HG02973 (cell line): ENCODE results near the gene SLC45A1.
"Not testable (repeated sequence)": the region's sequence is repeated elsewhere in the genome, so short reads cannot be mapped to it uniquely, and the experiment has no call there.

Experiments
- ATAC-seq: cut with Tn5 transposase; IDR thresholded peaks from one replicate; pipeline ENCODE4 v1.9.1; 2021; ENCODE audit warnings: moderate library complexity; ENCODE audit not compliant: unreplicated experiment

Gene SLC45A1

GRCh38 chr1:8365661-8366362, 47.9 kb downstream of the SLC45A1 start:
- ATAC-seq, result no peak

GRCh38 chr1:8367571-8368194, 49.8 kb downstream of the SLC45A1 start:
- no peak for ATAC-seq

GRCh38 chr1:8368956-8369639, 51.2 kb downstream of the SLC45A1 start:
- no peak for ATAC-seq

GRCh38 chr1:8370046-8370881, 52.4 kb downstream of the SLC45A1 start:
- no peak for ATAC-seq

- no peak for ATAC-seq
Measured at GRCh38 chr1:8370905-8371315, 53.0 kb downstream of the SLC45A1 start.

- no peak for ATAC-seq
Measured at GRCh38 chr1:8371372-8371991, 53.6 kb downstream of the SLC45A1 start.

- no peak for ATAC-seq
Measured at GRCh38 chr1:8373125-8373524, 55.2 kb downstream of the SLC45A1 start.

- ATAC-seq, result no peak
Measured at GRCh38 chr1:8373581-8374241, 55.8 kb downstream of the SLC45A1 start.

- ATAC-seq, result no peak
Measured at GRCh38 chr1:8374356-8374755, 56.4 kb downstream of the SLC45A1 start.

- no peak for ATAC-seq
Measured at GRCh38 chr1:8374812-8375211, 56.9 kb downstream of the SLC45A1 start.

- ATAC-seq, result no peak
Measured at GRCh38 chr1:8376358-8376840, 58.5 kb downstream of the SLC45A1 start.

- ATAC-seq, result no peak
Measured at GRCh38 chr1:8377271-8377981, 59.5 kb downstream of the SLC45A1 start.

- no peak for ATAC-seq
Measured at GRCh38 chr1:8378178-8378577, 60.3 kb downstream of the SLC45A1 start.

GRCh38 chr1:8378981-8379470, 61.1 kb downstream of the SLC45A1 start:
- ATAC-seq, result no peak

- no peak for ATAC-seq
Measured at GRCh38 chr1:8379513-8380186, 61.7 kb downstream of the SLC45A1 start.

GRCh38 chr1:8380310-8380709, 62.4 kb downstream of the SLC45A1 start:
- not testable (repeated sequence) for ATAC-seq

GRCh38 chr1:8381618-8382017, 63.7 kb downstream of the SLC45A1 start:
- no peak for ATAC-seq

GRCh38 chr1:8382051-8382505, 64.2 kb downstream of the SLC45A1 start:
- no peak for ATAC-seq
